GM12878 (cell line): ENCODE results near the gene HDAC8. TPM values are rescaled to one million over a fixed set of nuclear protein-coding genes. Genes with fewer than 3 reads are reported as not detected.
"Not testable (repeated sequence)": the region's sequence is repeated elsewhere in the genome, so short reads cannot be mapped to it uniquely, and the experiment has no call there.

Experiments
- ATAC-seq: fragments of 200-7000 bp; cut with Tn5 transposase; 3 replicates; pipeline ENCODE4 v1.9.1; 2020; ENCODE audit warnings: mild to moderate bottlenecking, moderate library complexity
- BruUV-seq: library from RNA; stranded (reverse); fragments of 400-500 nt; replicated peaks from 2 replicates; lab custom pipeline; 2021; lab: Mats Ljungman, UMichigan
- CTCF ChIA-PET: fragments of 300-600 bp; sonication (Branson Sonifier 250); formaldehyde crosslinking; extraction: SDS; loops from one replicate; lab custom pipeline; 2021; ENCODE audit warnings: inconsistent platforms; lab: Yijun Ruan, JAX
- POLR2A ChIA-PET: fragments of 350-600 bp; formaldehyde crosslinking; extraction: SDS; loops from one replicate; lab custom pipeline; 2021; ENCODE audit warnings: inconsistent platforms; lab: Charles Lee
- RAD21 ChIA-PET: fragments of 300-600 bp; sonication (Branson Sonifier 250); formaldehyde crosslinking; loops from one replicate; lab custom pipeline; 2023; ENCODE audit warnings: antibody characterized with exemption; ENCODE audit not compliant: unreplicated experiment; lab: Charles Lee
- SMC1A ChIA-PET: fragments of 300-600 bp; sonication (Branson Sonifier 250); formaldehyde crosslinking; loops from one replicate; lab custom pipeline; 2023; ENCODE audit not compliant: unreplicated experiment, uncharacterized antibody; lab: Charles Lee
- DNase-seq: peaks from one replicate; pipeline ENCODE4 v3.0.0-alpha.2; 2011; ENCODE audit warnings: low read depth, low spot score
- FAIRE-seq: peaks from 3 replicates; lab custom pipeline; 2011; peaks lifted over from hg19 to GRCh38; lab: Jason Lieb, UNC
- H2AFZ ChIP-seq: 2 replicates; pipeline ENCODE4 v1.6.0; 2011; ENCODE audit warnings: low read depth, low read length, control low read depth; ENCODE audit not compliant: control insufficient read depth
- H3K27ac ChIP-seq: 2 replicates; pipeline ENCODE4 v1.5.1; 2011; ENCODE audit warnings: control low read depth; ENCODE audit not compliant: control insufficient read depth, insufficient read depth
- H3K27me3 ChIP-seq, 2 experiments: replicated peaks in 1 of 2; 2 replicates each; pipeline versions ENCODE4 v1.6.0 to v1.6.1; 2011; ENCODE audit warnings: low read length in 1 of 2; ENCODE audit not compliant: control insufficient read depth in 2 of 2, insufficient read depth in 2 of 2
- H3K36me3 ChIP-seq, 2 experiments: 2 replicates each; pipeline ENCODE4 v1.5.1; 2011; ENCODE audit warnings: low read length in 1 of 2; ENCODE audit not compliant: control insufficient read depth in 2 of 2, insufficient read depth in 2 of 2
- H3K4me1 ChIP-seq: 2 replicates; pipeline ENCODE4 v1.6.1; 2011; ENCODE audit warnings: mild to moderate bottlenecking, low read length, moderate library complexity, mixed read lengths; ENCODE audit not compliant: control insufficient read depth, insufficient read depth
- H3K4me2 ChIP-seq: 2 replicates; pipeline ENCODE4 v1.6.0; 2011; ENCODE audit warnings: control low read depth; ENCODE audit not compliant: control insufficient read depth, insufficient read depth
- H3K4me3 ChIP-seq: fragments of 200-600 bp; sonication (generic); 2 replicates; pipeline ENCODE4 v1.5.1; 2016
- H3K79me2 ChIP-seq: 2 replicates; pipeline ENCODE4 v1.6.0; 2011; ENCODE audit warnings: low read length; ENCODE audit not compliant: control insufficient read depth, insufficient read depth
- H3K9ac ChIP-seq: 2 replicates; pipeline ENCODE4 v1.8.0; 2011; ENCODE audit warnings: low read length, control low read depth, mixed read lengths; ENCODE audit not compliant: control insufficient read depth, insufficient read depth
- H3K9me3 ChIP-seq: replicated peaks from 3 replicates; pipeline ENCODE4 v1.5.1; 2011; ENCODE audit warnings: mild to moderate bottlenecking, low read length; ENCODE audit not compliant: control insufficient read depth, insufficient read depth
- H4K20me1 ChIP-seq: 2 replicates; pipeline ENCODE4 v1.6.0; 2011; ENCODE audit not compliant: control insufficient read depth, insufficient read depth
- KAT2A ChIP-seq: conservative IDR thresholded peaks from 2 replicates; pipeline ENCODE4 v1.6.1; 2011; ENCODE audit warnings: low read depth, low read length; ENCODE audit not compliant: control insufficient read depth
- NFIC ChIP-seq: IDR thresholded peaks from 2 replicates; pipeline ENCODE4 v1.6.1; 2012; ENCODE audit warnings: low read depth, mild to moderate bottlenecking, inconsistent platforms, low read length, moderate library complexity
- PML ChIP-seq: IDR thresholded peaks from 2 replicates; pipeline ENCODE4 v1.6.1; 2012; ENCODE audit warnings: low read length, inconsistent platforms
- SMAD5 ChIP-seq: IDR thresholded peaks from 2 replicates; pipeline ENCODE4 v1.6.1; 2016; ENCODE audit warnings: antibody characterized with exemption, low read depth
- TBL1XR1 ChIP-seq: IDR thresholded peaks from 2 replicates; pipeline ENCODE4 v1.6.1; 2012; ENCODE audit warnings: low read depth, low read length, improper control_type of control experiment
- WGBS: methylation state at CpG from one replicate; pipeline ENCODE4 v1.1.6; 2016; ENCODE audit warnings: low lambda C conversion rate; ENCODE audit not compliant: insufficient replicate concordance, insufficient coverage; ENCODE audit errors: missing lambda C conversion rate; 5-methylcytosine and 5-hydroxymethylcytosine counted together
- in situ Hi-C: fragments of 300-500 bp; cut with MboI; formaldehyde crosslinking; loops from 9 replicates; pipeline ENCODE4 v1.14.3; 2018; ENCODE audit warnings: mixed read lengths
- intact Hi-C: fragments of 100-400 bp; cut with micrococcal nuclease; formaldehyde crosslinking; loops from one replicate; pipeline ENCODE4 v1.14.2; 2022; ENCODE audit not compliant: unreplicated experiment
- polyA plus RNA-seq, 11 experiments: library from polyadenylated mRNA; depleted of rRNA in 4 of 11; unstranded in 6 of 11; stranded (reverse) in 5 of 11; fragments of >200 nt; fragmentation: Nextera tagmentation in 4 of 11; fragmentation: Illumina TruSeq in 1 of 11; extraction: Ambion mirVana in 4 of 11; extraction: Trizol in 1 of 11; gene quantifications; 1 replicate in 1 of 11; 2 replicates in 10 of 11; pipeline versions ENCODE4 v1.2.1 to v1.2.3, GENCODE V29; 2011 to 2016; ENCODE audit warnings: inconsistent platforms in 2 of 11, missing spikeins in 2 of 11, low read depth in 1 of 11
- total RNA-seq, 4 experiments: library from RNA; depleted of rRNA in 3 of 4; stranded (reverse); fragments of >200 nt in 3 of 4; fragmentation: Illumina TruSeq in 1 of 4; extraction: Trizol in 1 of 4; gene quantifications; 2 replicates each; pipeline versions ENCODE4 v1.2.1 to v1.2.3, GENCODE V29; 2013 to 2021
- TF ChIP-seq, protein P1 (sequence below): IDR thresholded peaks from 2 replicates; pipeline ENCODE4 v1.6.1; 2011; ENCODE audit warnings: low read depth, mild to moderate bottlenecking, low read length, moderate library complexity, borderline replicate concordance; ENCODE audit errors: extremely low read depth

The HDAC8 gene
- total and polyA plus RNA-seq, 10 of the 15 experiments (the other 5 are each of a cell fraction or from before 2014, with no cell fraction given): 18.1 to 34.7 (median 29.1) TPM

DNA sequence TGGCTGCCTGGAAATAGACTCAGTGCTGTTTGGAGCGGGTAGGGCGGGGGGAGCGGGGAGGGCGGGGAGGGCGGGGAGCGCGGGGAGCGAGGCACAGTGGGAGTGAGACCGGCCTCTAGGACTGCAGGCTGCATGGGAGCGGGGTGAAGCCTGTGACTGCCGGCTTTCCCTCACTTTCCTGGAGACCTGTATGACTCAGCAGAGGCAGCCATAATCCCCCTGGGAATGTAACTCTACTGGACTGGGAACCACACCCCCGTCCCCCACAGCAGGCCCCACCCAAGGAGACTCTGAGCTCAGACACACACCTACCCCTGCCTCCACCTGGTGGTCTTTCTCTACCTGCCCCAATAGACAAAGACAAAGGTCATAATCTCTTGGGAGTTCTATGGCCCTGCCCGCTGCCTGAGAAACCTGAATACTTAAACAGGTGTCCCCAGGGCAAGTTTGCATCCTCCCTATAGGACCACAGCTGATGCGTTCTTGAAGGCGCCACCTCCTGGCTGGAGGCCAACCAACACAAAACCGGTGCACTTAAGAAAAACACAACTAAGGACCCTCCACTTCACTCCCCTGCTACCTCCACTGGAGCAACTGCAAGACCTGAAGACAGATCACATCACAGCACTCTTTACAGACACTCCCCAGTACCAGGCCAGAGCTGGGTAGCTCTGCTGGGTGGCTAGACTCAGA lies 18.0 kb downstream of the HDAC8 start:
- in situ Hi-C loops: no loop called here
- POLR2A ChIA-PET: interaction anchor here (0.5 kb wide), 1 partner anchor 1587 kb away, joined by 3 read pairs; no protein-coding TSS in a partner anchor
- CTCF ChIA-PET: interaction anchor here (1.1 to 1.3 kb wide), 3 partner anchors 256 to 310 kb away, joined by 4 to 6 read pairs (median 5); no protein-coding TSS in a partner anchor

DNA sequence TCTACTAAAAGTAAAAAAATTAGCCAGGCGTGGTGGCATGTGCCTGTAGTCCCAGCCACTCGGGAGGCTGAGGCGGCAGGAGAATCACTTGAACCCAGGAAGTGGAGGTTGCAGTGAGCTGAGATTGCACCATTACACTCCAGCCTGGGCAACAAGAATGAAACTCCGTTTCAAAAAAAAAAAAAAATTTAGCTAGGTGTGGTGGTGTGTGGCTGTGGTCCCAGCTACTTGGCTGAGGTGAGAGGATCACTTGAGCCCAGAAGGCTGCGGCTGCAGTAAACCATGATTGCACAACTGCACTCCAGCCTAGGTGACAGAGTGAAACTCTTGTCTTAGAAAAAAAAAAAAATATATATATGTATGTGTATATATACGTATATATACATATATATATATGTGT lies 20.2 kb downstream of the HDAC8 start:
- H3K79me2 ChIP-seq, H3K9me3 ChIP-seq, intact Hi-C loops, FAIRE-seq, H3K27ac ChIP-seq, DNase-seq, in situ Hi-C loops, BruUV-seq, SMC1A ChIA-PET, ATAC-seq, H3K27me3 ChIP-seq, H3K4me1 ChIP-seq, H3K4me2 ChIP-seq, CTCF ChIA-PET, H3K4me3 ChIP-seq, H3K36me3 ChIP-seq, H3K9ac ChIP-seq, H2AFZ ChIP-seq, RAD21 ChIA-PET, H4K20me1 ChIP-seq: not testable (repeated sequence)
- POLR2A ChIA-PET: interaction anchor here (0.8 kb wide), 1 partner anchor 13 kb away, joined by 3 read pairs; no protein-coding TSS in a partner anchor
- WGBS: 54% methylated on average over 6 of the region's 6 CpGs

More for the DNA sequence above, 18.0 kb downstream of the HDAC8 start:
- Histone ChIP-seq H3K79me2 (no peaks in the 10 kb centered on the region), H3K4me2 (no peak overlapping the region), H3K9ac (no peak overlapping the region), H3K4me3 (no peak overlapping the region), H3K9me3 (no peaks in the 10 kb centered on the region), H2AFZ (no peak overlapping the region), H3K27me3 (no peaks in the 10 kb centered on the region), H3K36me3 (0 out of 4 replicates have a peak, but pooled peaks cover 0 to 3% of the 10 kb centered on the region in 2 experiments), H3K4me1 (no peaks in the 10 kb centered on the region), H4K20me1 (no peaks in the 10 kb centered on the region), H3K27ac (no peak overlapping the region)
- ATAC-seq: no peak
- SMC1A ChIA-PET: interaction anchor here (1.1 kb wide), 1 partner anchor 309 kb away, joined by 3 read pairs; no protein-coding TSS in a partner anchor
- no peak for TF ChIP-seq TBL1XR1
- no peak for TF ChIP-seq PML
- TF ChIP-seq, protein P1, sequence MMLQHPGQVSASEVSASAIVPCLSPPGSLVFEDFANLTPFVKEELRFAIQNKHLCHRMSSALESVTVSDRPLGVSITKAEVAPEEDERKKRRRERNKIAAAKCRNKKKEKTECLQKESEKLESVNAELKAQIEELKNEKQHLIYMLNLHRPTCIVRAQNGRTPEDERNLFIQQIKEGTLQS: no peak
- no peak for TF ChIP-seq SMAD5
- TF ChIP-seq NFIC: no peak
- TF ChIP-seq KAT2A: no peak
- intact Hi-C loops: no loop called here
- RAD21 ChIA-PET: no interaction called here
- 50% methylated on average over 9 of the region's 16 CpGs for WGBS
- FAIRE-seq: no peak
- no peak for DNase-seq
- no TSS peak for BruUV-seq
